GM23248 (cell line): ENCODE data around the gene MRPL23.

Source experiments
- EZH2 ChIP-seq: fragments of 200-600 bp; sonication (generic); IDR thresholded peaks from 2 replicates; pipeline ENCODE4 v1.6.1; 2018; ENCODE audit warnings: antibody characterized with exemption, mild to moderate bottlenecking; ENCODE audit not compliant: insufficient read depth, poor library complexity, severe bottlenecking
- EZH2phosphoT487 ChIP-seq: fragments of 200-600 bp; sonication (generic); IDR thresholded peaks from 2 replicates; pipeline ENCODE4 v1.6.1; 2018; ENCODE audit warnings: antibody characterized with exemption, moderate library complexity, mild to moderate bottlenecking, low read depth; ENCODE audit not compliant: insufficient read depth

DNA sequence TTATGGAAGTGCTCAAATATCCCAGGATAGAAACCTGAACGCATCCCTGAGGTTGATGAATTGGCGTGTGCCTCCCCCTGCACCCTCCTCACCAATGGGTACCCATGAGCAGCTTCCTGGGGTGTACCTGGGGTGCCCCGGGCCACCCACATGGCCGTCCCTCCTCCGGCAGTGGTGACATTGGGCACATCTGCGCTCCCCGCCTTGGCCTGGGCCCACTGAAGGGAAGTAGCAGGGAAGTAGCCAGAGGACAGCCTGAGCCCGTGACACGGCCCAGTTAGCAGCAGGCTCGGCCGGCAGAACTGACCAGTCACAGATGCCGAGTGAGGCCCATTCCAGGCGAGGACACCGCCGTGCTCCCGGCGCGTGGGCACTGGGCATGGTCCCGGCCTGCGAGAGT is 16.7 kb downstream of the MRPL23 start:
- TF ChIP-seq EZH2 (no peak), EZH2phosphoT487 (no peak)
